ENCODE data around the gene CCT8.

CCT8 gene

DNA sequence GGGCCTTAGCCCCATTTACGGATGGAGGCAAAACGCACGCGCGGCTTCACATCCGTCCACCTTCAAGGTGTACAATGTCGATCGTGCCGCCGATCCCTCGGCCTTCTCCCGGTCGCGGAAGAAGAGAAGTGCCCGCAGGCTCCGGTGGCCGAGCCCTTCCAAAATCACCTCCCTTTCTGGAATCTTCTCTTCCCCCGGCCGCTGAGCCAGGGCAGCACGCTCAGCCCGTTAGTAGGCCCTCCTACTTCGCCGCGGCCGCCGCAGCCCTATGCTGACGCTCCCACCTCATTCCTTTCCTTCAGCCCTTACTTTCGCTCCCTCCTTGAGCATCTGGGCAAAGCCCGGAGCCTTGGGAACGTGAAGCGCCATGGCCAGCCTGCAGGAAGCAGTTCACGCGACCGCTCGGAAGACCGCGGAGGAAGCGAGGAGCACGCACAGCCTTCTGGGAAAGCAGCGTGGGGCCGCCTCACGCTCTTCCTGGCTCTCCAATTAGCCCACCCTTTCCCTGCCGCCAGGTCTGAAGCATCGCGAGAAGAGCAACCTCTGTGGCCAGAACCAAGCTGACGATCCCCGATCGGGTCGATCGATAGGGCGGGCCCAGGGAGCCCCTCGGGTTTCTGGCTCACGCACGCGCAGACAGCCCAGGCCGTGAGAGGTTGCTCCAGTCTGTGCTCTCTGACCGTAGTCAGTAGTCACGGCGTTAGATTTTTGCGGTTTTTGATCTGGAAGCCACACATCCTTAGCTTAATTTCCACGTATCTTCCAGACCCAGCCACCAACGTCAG is at the start of gene CCT8:
CCT8 (minus strand) TSS at position 427 of the 785 bp plus-strand sequence; CDS start at position 369, 58 bp downstream.
- DNase-seq (ENCODE audit: low read depth) = peak; percentile 97

GRCh38 chr21:29121759-29122158 is 48.3 kb upstream of the CCT8 start:
- DNase-seq (ENCODE audit: low read depth) = no peak

GRCh38 chr21:29117372-29117955 is 44.0 kb upstream of the CCT8 start:
- DNase-seq (ENCODE audit: low read depth) = no peak

- DNase-seq (ENCODE audit: low read depth) = no peak
These were observed 42.5 kb upstream of the CCT8 start for GRCh38 chr21:29115899-29116298.

DNA sequence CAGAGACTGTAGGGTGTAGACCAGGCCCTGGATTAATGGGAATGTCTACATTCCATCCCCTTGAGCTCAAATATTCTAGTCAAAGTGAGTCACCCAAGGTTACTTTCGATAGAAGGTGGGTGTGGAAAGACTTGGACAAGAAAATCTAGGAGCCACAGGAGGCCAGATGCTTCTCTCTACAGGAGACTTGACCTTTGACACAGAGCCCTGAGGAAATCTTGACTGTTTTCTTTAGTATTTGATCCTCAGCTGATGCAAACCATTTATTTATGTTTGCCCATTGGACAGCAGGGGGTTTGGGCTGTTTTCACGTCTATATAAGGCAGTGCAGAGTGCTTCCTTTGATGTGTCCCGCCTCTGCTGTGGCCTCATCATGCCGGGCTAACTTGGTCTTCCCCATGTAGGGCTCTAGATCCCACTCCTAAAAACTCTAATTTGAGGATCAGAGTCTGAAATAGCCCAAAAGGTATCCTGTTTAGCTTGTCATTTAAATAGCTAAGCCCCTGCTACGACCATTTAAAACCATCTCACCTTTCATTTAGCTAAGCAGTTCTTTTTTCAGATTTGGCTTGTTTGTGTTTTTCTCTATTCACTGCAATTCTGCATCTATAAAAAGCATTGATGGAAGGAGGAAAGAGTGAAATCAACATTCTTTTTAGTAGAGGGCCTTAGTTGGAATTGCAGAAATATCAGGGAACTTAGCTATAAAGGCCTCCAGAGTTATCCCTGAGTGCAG is 41.5 kb upstream of the CCT8 start:
- DNase-seq (ENCODE audit: low read depth) = no peak

DNA sequence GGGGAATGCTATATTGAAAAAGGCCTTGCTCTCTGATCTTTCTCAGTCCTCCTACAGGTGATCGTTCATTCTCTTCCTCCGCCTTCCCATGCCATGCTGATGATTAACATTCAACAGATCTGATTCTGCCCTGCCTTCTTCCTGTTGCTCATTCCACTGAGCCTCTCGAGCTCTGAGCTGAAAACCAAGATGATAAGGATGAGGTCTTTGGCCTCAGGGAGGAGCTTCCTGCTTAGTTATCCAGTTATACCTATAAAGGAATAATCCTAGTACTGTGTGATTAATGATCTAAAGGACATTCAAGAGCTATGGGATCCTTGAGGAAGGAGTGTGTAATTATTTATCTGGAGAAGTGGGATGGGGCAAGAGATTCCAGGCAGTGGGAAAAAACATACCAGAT is 31.8 kb upstream of the CCT8 start:
- no peak for DNase-seq (ENCODE audit: low read depth)

DNA sequence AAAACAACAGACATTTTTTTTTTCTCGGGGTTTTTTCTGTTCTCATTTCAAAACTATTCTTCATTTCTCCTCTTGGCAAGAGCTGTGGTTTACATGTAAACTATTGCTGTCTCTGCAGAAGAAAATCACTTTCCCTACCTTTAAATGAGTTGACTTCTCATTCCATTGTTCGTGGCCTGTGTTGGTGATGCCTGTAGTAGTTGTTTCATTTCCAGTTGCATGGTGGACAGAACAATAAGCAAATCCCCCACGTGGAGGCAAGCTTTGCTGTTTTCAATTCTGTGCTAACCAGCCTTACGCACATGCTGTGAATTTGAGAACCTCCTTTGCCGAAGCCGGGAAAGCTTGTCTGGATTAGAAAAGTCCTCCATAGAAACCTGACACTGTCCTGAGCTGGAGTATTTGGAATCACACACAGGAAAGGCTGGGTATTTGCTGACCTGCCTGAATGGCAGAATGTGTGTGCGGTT is 30.8 kb upstream of the CCT8 start:
- no peak for DNase-seq (ENCODE audit: low read depth)

DNA sequence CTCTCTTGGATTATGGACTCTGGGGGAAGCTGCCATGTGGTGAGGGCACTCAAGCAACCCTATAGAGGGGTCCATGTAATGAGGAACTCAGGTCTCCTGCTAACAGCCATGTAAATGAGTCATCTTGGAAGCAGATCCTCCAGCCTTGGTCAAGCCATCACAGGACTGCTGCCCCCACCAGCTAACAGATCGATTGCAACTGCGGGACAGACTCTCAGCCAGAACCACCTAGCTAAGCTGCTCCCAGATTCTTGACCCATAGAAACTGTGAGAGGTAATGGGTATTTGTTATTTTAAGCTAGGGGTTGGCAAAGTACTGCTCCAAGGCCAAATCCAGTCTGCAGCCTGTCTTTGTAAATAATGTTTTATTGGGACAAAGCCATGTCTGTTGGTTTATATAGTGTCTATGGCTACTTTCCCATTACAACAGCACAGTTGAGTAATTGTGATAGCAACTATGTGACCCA is 29.4 kb upstream of the CCT8 start:
- no peak for DNase-seq (ENCODE audit: low read depth)

DNA sequence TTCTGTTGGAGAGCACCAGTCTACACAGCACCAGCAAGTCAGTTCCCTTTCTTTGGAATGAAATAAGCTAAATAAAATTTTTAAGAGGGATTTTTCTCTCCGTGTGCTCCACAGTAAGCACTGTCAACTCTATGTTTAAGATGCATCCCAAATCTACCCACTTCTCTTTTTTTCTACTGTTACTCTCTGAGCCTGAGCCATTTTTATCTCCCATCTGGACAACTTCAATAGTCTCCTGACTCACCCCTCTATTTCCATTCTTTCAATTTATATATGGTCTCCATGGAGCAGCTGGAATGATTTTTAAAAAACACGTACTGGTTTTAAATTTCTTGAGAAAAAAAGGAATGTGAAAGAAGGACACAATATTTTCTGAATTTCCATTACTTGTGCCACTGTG is 24.7 kb upstream of the CCT8 start:
- DNase-seq (ENCODE audit: low read depth) = no peak

DNA sequence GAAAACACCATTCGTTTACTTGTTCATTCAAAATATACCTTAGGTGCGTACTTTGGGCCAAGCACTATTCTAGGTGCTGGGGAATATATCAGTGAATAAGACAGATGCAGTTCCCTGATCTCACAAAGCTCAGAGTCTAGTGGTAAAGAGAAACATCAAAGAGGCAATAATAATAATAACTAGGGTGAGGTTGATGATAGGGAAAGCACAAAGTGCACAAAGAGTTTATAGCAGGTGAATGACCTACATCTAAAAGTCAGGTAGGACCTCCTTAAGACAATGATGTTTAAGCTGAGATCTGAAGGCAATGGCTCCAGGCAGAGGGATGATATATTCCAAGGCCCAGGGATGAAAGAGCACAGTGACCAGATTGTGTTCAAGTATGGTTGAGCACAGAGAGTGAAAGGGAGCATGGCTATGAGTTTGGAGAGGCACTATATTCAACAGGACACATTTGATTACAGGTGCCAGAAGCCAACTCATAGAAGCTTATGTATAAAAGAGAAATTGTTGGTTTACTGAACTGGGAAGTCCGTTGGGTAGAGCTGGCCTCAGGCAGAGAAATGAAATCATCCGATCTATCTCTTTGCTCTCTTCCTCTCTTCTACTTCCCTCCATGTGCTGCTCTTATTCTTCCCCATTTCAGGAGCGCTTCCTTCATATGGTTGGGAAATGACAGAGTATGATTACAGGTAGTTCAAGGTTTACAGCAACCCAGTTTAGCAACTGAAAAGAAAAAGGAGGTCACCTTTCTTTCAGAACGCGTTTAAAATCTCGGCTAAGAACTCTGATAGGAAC is 23.0 kb upstream of the CCT8 start:
- DNase-seq (ENCODE audit: low read depth) = no peak

DNA sequence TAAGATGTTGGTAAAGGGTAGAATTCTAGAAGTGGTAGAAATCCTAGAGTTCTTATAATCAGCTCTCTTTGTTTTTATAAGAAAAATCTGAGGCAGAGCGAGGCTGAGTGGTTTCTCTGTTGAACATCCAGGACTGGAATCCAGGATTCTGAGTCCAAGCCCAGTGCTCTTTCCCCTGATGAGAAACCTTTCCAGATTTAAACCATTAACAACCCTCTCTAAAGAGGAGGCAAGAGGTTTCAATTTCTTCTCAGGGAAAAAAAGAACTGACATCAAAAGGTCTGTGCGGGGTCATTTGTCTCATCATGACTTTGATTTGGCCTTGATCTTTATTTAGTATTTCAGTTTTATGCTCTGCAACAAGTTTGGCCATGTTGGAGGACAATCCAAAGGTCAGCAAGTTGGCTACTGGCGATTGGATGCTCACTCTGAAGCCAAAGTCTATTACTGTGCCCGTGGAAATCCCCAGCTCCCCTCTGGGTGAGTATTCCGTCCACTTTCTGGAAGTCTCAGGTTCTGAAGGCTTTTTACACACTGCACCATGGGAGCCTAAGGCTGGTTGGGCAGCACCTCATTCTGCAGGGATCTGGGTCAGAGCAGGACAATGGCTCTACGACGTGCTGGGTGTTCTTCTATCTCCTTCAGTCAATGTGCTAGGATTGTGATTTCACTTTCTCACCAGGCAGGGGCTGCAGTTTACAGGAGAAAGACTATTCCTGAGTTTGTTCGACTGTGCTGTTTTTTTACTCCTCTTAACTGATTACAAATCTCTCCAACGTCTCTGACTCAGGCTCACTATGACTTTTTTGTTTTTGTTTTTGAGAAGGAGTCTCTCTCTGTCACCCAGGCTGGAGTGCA is 18.9 kb upstream of the CCT8 start:
- no peak for DNase-seq (ENCODE audit: low read depth)

DNA sequence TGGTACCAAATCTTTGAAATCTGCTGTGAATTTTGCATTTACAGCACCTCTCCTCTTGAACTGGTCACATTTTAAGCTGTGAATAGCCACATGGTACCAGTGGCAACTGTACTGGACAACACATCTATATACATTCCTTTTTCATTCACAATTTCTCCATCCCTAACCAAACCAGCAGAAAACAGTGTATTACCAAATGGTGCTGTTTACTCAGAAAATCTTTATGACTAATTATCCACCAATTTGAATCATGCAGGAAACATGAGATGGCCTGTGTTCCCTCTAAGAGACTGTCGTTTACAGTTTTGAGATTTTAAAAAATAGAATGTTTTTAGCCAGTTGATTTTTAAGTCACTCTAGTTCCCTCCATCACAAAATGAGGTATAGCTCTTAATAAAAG is 17.6 kb upstream of the CCT8 start:
- DNase-seq (ENCODE audit: low read depth) = no peak

- no peak for DNase-seq (ENCODE audit: low read depth)
These were observed 11.8 kb upstream of the CCT8 start for GRCh38 chr21:29085106-29085752.

DNA sequence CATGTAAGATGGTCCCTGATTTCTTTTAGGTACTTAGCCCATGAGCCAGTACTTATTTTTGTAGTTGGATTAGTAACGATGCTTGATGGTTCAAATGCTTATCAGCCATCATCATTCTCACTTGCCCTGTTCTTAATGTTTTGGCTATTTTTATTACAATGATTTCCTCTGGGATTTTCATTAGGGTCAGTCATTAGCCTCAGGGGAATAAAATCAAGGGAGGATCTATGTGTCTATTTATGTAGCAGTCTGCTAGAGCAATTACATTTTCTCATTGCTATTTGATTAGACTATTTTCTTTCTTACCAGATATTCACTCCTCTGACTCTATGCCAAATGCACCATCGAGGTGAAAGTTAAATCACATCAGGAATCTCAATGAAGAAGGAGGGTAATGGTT is 10.9 kb upstream of the CCT8 start:
- DNase-seq (ENCODE audit: low read depth) = no peak

DNA sequence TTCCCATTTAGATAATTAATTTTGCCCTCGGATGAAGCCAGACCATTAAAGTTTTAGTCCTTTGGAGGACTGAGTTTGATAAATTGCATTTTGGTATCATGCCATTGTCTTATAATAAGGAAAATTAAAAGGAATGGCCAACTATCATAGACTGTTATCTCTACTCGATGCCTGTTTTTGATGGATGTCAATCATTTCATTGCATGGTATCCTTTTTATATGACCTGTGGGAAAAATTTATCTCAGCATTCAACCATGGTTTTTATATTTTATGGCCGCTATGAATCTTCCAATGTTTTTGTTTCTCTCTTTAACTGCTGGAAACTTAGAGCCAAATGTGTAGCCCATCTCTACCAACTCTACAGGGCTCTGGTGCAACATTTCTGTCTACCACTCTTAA is 9.9 kb upstream of the CCT8 start:
- DNase-seq (ENCODE audit: low read depth) = no peak

- DNase-seq (ENCODE audit: low read depth) = no peak
These were observed 8.8 kb upstream of the CCT8 start for GRCh38 chr21:29082046-29082815.

DNA sequence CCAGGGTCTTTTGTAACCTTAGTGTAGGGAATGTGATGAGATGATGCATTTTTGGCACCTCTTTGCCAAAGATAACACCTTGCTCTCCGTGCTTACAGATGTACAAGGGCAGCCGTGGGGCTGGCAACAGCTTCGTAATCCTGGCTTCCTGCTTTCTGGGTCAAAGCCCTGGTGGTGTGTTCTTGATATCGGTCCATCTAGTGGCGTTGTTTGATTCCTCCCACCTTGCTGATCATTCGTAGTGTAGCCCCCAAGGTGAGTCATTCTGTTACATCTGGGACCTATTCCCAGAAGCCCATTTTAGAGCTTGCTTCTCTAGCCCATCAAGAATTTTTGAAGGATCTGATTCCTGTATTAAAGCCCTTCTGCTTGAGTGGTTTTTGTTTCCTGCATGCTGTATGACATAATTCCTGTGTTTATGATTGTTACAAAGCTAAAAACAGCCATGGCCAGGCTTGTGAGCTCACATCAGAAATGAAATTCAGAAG is 7.0 kb upstream of the CCT8 start:
- no peak for DNase-seq (ENCODE audit: low read depth)

GRCh38 chr21:29078869-29079767 is 5.7 kb upstream of the CCT8 start:
- DNase-seq (ENCODE audit: low read depth) = no peak

DNA sequence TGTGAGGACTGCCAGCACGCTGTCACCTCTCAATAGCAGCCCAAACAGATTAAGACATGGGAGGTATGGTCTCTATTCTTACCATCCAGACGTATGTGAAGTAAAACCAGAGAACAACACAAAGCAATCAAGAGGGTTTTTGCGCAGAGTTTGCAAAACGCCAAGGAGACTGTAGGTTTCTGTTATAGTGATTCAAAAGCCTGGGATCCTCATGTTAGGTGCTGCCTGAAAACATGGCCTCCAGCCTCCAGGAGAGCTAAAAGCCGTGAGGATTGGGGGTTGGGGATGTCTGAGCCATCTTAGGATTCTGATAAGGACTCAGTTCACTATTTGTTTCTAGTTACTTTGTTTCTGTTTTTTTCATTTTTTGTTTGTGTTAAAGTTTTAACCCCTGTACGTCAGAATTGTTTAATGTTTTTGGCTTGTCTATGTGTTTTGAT is 4.2 kb upstream of the CCT8 start:
- no peak for DNase-seq (ENCODE audit: low read depth)

Measured in activated T-cell treated with anti-CD3 and anti-CD28 coated beads for 1 hour (primary cell).